ENCODE measurements around the gene UQCC5. TPM values are rescaled to one million over a fixed set of nuclear protein-coding genes. Genes with fewer than 3 reads are reported as not detected.

UQCC5 gene
- total RNA-seq, 1 donor from 2014 or later: 12.7 TPM

DNA sequence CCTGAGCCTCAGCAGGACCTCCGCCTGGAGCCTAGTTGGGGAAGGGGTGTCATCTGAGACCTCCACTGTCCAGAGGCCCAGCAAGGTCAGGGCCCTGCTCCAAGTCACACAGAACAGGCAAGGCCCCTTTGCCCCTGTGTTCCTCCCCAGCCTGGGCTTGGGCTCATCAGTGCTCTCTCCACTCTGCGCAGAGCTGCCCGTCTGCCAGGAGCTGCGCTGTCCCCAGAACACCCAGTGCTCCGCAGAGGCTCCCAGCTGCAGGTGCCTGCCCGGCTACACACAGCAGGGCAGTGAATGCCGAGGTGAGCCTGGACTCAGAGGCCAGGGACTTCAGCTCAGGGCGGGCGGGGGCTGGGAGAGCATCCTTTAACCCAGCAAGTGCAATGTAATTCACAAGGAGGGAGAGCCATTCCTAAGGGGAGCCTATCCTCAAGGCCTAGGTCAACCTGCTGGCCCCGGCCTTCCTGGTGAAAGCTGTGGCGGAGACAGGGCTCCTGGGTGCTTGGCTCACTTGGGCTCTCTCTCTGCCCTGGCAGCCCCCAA lies 33.5 kb upstream of the UQCC5 start:
- H3K27me3 Mint-ChIP-seq (ENCODE audit: low read depth): no peaks in the 10 kb centered on the region
- H3K9me3 Mint-ChIP-seq: no peaks in the 10 kb centered on the region
- no peak overlapping the region for H3K4me3 Mint-ChIP-seq
- no peaks in the 10 kb centered on the region for H3K36me3 Mint-ChIP-seq
- H3K4me1 Mint-ChIP-seq: no peaks in the 10 kb centered on the region
- TF ChIP-seq, protein P1, sequence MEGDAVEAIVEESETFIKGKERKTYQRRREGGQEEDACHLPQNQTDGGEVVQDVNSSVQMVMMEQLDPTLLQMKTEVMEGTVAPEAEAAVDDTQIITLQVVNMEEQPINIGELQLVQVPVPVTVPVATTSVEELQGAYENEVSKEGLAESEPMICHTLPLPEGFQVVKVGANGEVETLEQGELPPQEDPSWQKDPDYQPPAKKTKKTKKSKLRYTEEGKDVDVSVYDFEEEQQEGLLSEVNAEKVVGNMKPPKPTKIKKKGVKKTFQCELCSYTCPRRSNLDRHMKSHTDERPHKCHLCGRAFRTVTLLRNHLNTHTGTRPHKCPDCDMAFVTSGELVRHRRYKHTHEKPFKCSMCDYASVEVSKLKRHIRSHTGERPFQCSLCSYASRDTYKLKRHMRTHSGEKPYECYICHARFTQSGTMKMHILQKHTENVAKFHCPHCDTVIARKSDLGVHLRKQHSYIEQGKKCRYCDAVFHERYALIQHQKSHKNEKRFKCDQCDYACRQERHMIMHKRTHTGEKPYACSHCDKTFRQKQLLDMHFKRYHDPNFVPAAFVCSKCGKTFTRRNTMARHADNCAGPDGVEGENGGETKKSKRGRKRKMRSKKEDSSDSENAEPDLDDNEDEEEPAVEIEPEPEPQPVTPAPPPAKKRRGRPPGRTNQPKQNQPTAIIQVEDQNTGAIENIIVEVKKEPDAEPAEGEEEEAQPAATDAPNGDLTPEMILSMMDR (IDR thresholded peaks at IDR 0.05; ENCODE audit: unreplicated experiment): no peak
- no peak for DNase-seq (ENCODE audit: low spot score in 2 of 2, unreplicated experiment in 2 of 2)
- no peak overlapping the region for H3K27ac Mint-ChIP-seq

DNA sequence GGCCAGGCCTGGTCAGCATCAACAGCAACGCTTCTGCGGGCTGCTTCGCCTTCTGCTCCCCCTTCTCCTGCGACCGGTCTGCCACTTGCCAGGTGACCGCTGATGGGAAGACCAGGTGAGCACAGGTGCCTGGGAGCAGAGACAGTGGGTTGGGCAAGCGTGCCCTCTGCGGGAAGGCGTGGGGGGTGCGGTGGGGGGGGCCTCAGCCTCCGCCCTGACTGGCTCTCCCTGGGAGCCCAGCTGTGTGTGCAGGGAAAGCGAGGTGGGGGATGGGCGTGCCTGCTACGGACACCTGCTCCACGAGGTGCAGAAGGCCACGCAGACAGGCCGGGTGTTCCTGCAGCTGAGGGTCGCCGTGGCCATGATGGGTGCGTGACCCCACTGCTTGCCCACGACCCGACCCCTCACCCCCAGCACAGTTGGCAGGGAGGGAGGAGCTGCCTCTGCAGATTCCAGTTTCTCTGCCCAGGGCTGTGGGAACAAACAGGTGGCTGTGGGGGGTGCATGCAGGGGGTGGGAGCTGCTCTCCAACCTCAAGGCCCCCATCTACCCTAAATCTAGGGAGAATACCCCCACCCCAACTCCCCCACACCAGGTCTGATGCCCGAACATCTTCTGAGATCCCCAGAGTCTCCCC lies 32.5 kb upstream of the UQCC5 start:
- DNase-seq (ENCODE audit: low spot score in 2 of 2, unreplicated experiment in 2 of 2): no peak
- H3K4me1 Mint-ChIP-seq: no peaks in the 10 kb centered on the region
- no peak overlapping the region for H3K27ac Mint-ChIP-seq
- H3K36me3 Mint-ChIP-seq: no peaks in the 10 kb centered on the region
- H3K9me3 Mint-ChIP-seq: no peaks in the 10 kb centered on the region
- no peaks in the 10 kb centered on the region for H3K27me3 Mint-ChIP-seq (ENCODE audit: low read depth)
- TF ChIP-seq, protein P1 (IDR thresholded peaks at IDR 0.05; ENCODE audit: unreplicated experiment): no peak
- no peak overlapping the region for H3K4me3 Mint-ChIP-seq

DNA sequence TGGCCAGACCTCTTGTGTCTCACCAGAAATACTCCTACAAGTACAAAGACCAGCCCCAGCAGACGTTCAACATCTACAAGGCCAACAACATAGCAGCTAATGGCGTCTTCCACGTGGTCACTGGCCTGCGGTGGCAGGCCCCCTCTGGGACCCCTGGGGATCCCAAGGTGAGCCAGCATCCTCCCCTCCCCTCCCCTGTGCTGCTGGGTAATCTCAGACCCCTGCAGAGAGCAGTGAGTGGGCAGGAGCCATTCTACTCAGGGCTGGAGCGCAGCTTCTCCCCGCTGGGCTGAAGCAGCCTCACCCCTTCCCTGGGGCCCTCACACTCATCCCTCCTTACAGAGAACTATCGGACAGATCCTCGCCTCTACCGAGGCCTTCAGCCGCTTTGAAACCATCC lies 31.4 kb upstream of the UQCC5 start:
- no peaks in the 10 kb centered on the region for H3K4me1 Mint-ChIP-seq
- no peaks in the 10 kb centered on the region for H3K9me3 Mint-ChIP-seq
- TF ChIP-seq, protein P1 (IDR thresholded peaks at IDR 0.05; ENCODE audit: unreplicated experiment): no peak
- no peak overlapping the region for H3K27ac Mint-ChIP-seq
- DNase-seq (ENCODE audit: low spot score in 2 of 2, unreplicated experiment in 2 of 2): no peak
- H3K27me3 Mint-ChIP-seq (ENCODE audit: low read depth): no peaks in the 10 kb centered on the region
- no peak overlapping the region for H3K4me3 Mint-ChIP-seq
- no peaks in the 10 kb centered on the region for H3K36me3 Mint-ChIP-seq

DNA sequence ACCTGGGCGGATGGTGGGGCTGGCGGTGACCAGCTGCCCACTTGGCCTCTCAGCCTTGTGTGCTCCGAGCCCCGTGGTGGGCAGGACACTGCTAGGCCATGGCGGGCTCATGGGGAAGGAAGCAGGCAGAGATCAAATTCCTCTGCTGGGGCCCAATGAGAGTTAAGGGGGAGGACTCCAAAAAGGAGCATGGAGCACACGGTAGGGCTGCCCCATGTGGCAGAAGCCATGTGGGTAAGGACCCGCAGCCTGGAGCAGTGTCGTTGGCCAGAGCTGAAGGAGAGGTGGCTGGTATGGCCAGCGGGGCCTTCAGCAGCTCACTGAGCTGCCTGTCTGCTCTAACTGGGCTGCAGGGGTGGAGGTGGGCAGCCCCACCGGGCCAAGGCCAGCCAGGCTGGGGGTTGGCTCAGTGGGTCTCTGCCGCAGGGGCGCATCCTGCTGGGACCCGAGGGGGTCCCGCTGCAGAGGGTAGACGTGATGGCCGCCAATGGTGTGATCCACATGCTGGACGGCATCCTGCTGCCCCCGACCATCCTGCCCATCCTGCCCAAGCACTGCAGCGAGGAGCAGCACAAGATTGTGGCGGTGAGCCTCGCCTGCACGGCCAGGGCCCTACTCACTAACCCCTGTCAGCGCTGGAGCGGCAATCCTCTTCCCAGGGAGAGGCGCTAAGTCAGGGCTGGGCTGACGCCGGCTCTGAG lies 30.0 kb upstream of the UQCC5 start:
- no peak overlapping the region for H3K4me3 Mint-ChIP-seq
- TF ChIP-seq, protein P1 (IDR thresholded peaks at IDR 0.05; ENCODE audit: unreplicated experiment): no peak
- no peak for DNase-seq (ENCODE audit: low spot score in 2 of 2, unreplicated experiment in 2 of 2)
- no peaks in the 10 kb centered on the region for H3K4me1 Mint-ChIP-seq
- H3K36me3 Mint-ChIP-seq: no peaks in the 10 kb centered on the region
- no peaks in the 10 kb centered on the region for H3K9me3 Mint-ChIP-seq
- no peak overlapping the region for H3K27ac Mint-ChIP-seq
- H3K27me3 Mint-ChIP-seq (ENCODE audit: low read depth): no peaks in the 10 kb centered on the region

DNA sequence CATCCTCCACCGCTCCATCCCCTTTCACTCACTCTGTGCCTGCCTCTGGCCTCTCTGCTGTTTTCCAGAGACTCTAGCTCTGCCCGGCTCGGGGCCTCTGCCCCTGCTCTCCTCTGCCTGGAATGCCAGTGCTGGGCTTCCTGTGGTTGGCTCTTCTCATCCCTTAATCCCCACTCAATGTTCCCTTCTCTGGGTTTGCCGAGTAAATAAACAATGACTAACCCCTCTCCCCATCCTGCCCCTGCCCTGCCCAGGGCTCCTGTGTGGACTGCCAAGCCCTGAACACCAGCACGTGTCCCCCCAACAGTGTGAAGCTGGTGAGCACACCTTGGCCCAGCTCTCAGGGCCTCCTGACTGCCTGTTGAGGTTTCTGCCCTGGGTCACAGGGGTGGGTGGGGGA lies 29.0 kb upstream of the UQCC5 start:
- DNase-seq (ENCODE audit: low spot score in 2 of 2, unreplicated experiment in 2 of 2): no peak

More for the DNA sequence above, 29.0 kb upstream of the UQCC5 start:
- Mint-ChIP-seq H3K4me3 (no peak overlapping the region), H3K27ac (no peak overlapping the region), H3K36me3 (no peaks in the 10 kb centered on the region), H3K27me3 (ENCODE audit: low read depth) (no peaks in the 10 kb centered on the region), H3K9me3 (no peaks in the 10 kb centered on the region), H3K4me1 (no peaks in the 10 kb centered on the region)
- TF ChIP-seq, protein P1 (IDR thresholded peaks at IDR 0.05; ENCODE audit: unreplicated experiment): no peak
